ENCODE data around the gene ARID1B. TPM values are rescaled to one million over a fixed set of nuclear protein-coding genes. Genes with fewer than 3 reads are reported as not detected.
A peak's percentile ranks its signal among the peaks of the same experiment; 100 is the strongest.

The ARID1B gene
- polyA plus RNA-seq, 4 donors, result 7.3 to 43.5 (median 17.0) TPM

DNA sequence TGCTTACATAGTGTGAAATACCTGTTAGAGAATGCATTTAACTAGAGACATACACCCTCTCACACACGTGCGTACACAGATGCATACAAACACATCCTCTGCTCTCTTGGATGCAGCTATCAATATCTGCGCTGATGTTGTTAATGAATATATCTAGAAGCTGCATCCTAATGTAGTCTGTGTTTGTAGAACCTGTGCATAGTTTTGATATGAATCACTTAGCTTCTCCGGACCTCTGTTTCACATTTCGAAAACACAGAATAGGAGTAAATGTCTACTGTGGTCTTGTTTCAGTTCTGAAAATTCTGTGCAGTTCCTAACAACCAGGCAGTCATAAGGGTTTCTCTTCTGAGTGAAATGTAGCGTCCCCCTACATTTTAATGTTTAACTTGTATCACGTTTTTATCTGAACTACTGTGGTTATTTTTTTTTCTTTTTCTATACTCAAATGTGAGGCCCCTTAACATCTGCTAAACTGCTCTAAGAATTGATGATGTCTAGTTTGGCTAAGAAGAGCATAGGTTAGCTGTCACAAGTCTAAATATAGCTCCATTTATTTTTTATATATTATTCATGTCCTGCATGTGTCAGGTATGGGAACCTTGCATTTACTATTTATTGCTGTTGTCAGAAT lies 291.6 kb downstream of the ARID1B start:
- DNase-seq, result peak in 1 of 2 donors; percentile 31
- H3K9me3 ChIP-seq (ENCODE audit: control insufficient read depth in 2 of 2, insufficient read depth in 1 of 2, low read depth in 1 of 2, low read length in 1 of 2), result no peaks in the 10 kb centered on the region
- peaks cover 0 to 6% (median 1%) of the 10 kb centered on the region in 3 donors for H3K36me3 ChIP-seq (ENCODE audit: control insufficient read depth in 3 of 3, insufficient read depth in 2 of 3, low read depth in 1 of 3, low read length in 3 of 3)
- no peak for FAIRE-seq
- peaks cover 0 to 27% (median 13%) of the 10 kb centered on the region in 3 donors for H3K4me1 ChIP-seq (ENCODE audit: control insufficient read depth in 3 of 3, insufficient read depth in 2 of 3, low read depth in 1 of 3, low read length in 2 of 3)
- peak overlapping the region in 1 of 3 donors; percentile 5 for H3K27ac ChIP-seq (ENCODE audit: low read depth in 1 of 3, low read length in 2 of 3)
- 28 to 46% (median 39%) methylated on average over 7 of the region's 7 CpGs for WGBS, 3 donors
- H3K27me3 ChIP-seq (ENCODE audit: control insufficient read depth in 3 of 3, insufficient read depth in 3 of 3, low read length in 3 of 3), result no peaks in the 10 kb centered on the region
- H3K4me3 ChIP-seq (ENCODE audit: low read depth in 1 of 3, low read length in 3 of 3), result no peak overlapping the region

GRCh38 chr6:157069585-157069984 lies 292.4 kb downstream of the ARID1B start:
- no peak for FAIRE-seq
- no peak for DNase-seq
- Histone ChIP-seq H3K36me3 (ENCODE audit: control insufficient read depth in 3 of 3, insufficient read depth in 2 of 3, low read depth in 1 of 3, low read length in 3 of 3) (peaks cover 0 to 7% (median 2%) of the 10 kb centered on the region in 3 donors), H3K27ac (ENCODE audit: low read depth in 1 of 3, low read length in 2 of 3) (no peak overlapping the region), H3K9me3 (ENCODE audit: control insufficient read depth in 2 of 2, insufficient read depth in 1 of 2, low read depth in 1 of 2, low read length in 1 of 2) (no peaks in the 10 kb centered on the region), H3K4me1 (ENCODE audit: control insufficient read depth in 3 of 3, insufficient read depth in 2 of 3, low read depth in 1 of 3, low read length in 2 of 3) (peaks cover 0 to 27% (median 13%) of the 10 kb centered on the region in 3 donors), H3K4me3 (ENCODE audit: low read depth in 1 of 3, low read length in 3 of 3) (no peak overlapping the region), H3K27me3 (ENCODE audit: control insufficient read depth in 3 of 3, insufficient read depth in 3 of 3, low read length in 3 of 3) (no peaks in the 10 kb centered on the region)
- 94 to 96% (median 94%) methylated on average over 5 of the region's 5 CpGs for WGBS, 3 donors

DNA sequence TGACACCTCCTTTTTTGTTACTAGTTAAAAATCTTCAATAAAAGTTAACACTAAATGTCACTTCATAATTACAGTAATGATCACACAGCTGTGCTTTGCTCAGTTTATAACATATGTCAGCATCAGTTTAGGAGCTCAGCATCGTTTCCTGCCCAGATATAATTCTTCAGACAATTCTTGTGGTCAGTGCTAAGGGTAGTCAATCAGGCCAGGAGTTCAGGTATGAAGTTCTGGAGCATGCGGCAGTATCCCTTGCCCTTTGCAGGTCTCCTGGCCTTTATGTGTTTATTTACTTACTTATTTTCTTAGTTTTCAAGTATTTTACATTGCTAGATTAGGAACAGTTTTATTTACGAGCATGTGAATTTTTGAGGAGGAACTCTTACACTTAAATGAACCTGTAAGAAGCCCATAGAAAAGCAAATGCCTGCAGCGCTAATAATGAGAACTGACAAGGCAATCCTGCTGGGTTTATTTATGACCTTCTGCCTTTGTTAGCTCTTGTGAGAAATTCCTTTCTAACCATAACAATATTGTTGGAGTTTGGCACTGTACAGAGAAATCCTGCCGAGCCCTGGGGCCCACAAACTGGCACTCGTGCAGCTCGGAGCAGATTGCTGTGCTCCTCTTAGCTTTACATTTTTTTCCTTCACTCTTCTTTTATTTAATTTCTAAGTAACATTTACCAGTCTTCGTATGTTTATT lies 293.4 kb downstream of the ARID1B start:
- 54 to 69% (median 66%) methylated on average over 8 of the region's 8 CpGs for WGBS, 3 donors
- Histone ChIP-seq H3K27ac (ENCODE audit: low read depth in 1 of 3, low read length in 2 of 3) (no peak overlapping the region), H3K4me3 (ENCODE audit: low read depth in 1 of 3, low read length in 3 of 3) (no peak overlapping the region), H3K36me3 (ENCODE audit: control insufficient read depth in 3 of 3, insufficient read depth in 2 of 3, low read depth in 1 of 3, low read length in 3 of 3) (peaks cover 0 to 6% (median 2%) of the 10 kb centered on the region in 3 donors), H3K27me3 (ENCODE audit: control insufficient read depth in 3 of 3, insufficient read depth in 3 of 3, low read length in 3 of 3) (no peaks in the 10 kb centered on the region), H3K9me3 (ENCODE audit: control insufficient read depth in 2 of 2, insufficient read depth in 1 of 2, low read depth in 1 of 2, low read length in 1 of 2) (no peaks in the 10 kb centered on the region), H3K4me1 (ENCODE audit: control insufficient read depth in 3 of 3, insufficient read depth in 2 of 3, low read depth in 1 of 3, low read length in 2 of 3) (peaks cover 0 to 27% (median 13%) of the 10 kb centered on the region in 3 donors)
- FAIRE-seq (no peak), DNase-seq (peak in 1 of 2 donors; percentile 41)

GRCh38 chr6:157072128-157072527 lies 294.9 kb downstream of the ARID1B start:
- H3K4me1 ChIP-seq (ENCODE audit: control insufficient read depth in 3 of 3, insufficient read depth in 2 of 3, low read depth in 1 of 3, low read length in 2 of 3), result peaks cover 0 to 23% (median 12%) of the 10 kb centered on the region in 3 donors
- WGBS, 3 donors, result 82 to 90% (median 87%) methylated on average over 2 of the region's 2 CpGs
- H3K4me3 ChIP-seq (ENCODE audit: low read depth in 1 of 3, low read length in 3 of 3), result no peak overlapping the region
- H3K27ac ChIP-seq (ENCODE audit: low read depth in 1 of 3, low read length in 2 of 3), result no peak overlapping the region
- peaks cover 0 to 6% (median 2%) of the 10 kb centered on the region in 3 donors for H3K36me3 ChIP-seq (ENCODE audit: control insufficient read depth in 3 of 3, insufficient read depth in 2 of 3, low read depth in 1 of 3, low read length in 3 of 3)
- FAIRE-seq, result no peak
- no peaks in the 10 kb centered on the region for H3K27me3 ChIP-seq (ENCODE audit: control insufficient read depth in 3 of 3, insufficient read depth in 3 of 3, low read length in 3 of 3)
- no peaks in the 10 kb centered on the region for H3K9me3 ChIP-seq (ENCODE audit: control insufficient read depth in 2 of 2, insufficient read depth in 1 of 2, low read depth in 1 of 2, low read length in 1 of 2)
- no peak for DNase-seq

GRCh38 chr6:157073596-157073995 lies 296.4 kb downstream of the ARID1B start:
- WGBS, 3 donors, result 50 to 80% (median 68%) methylated on average over 4 of the region's 4 CpGs
- Histone ChIP-seq H3K36me3 (ENCODE audit: control insufficient read depth in 3 of 3, insufficient read depth in 2 of 3, low read depth in 1 of 3, low read length in 3 of 3) (peaks cover 0 to 6% (median 2%) of the 10 kb centered on the region in 3 donors), H3K4me1 (ENCODE audit: control insufficient read depth in 3 of 3, insufficient read depth in 2 of 3, low read depth in 1 of 3, low read length in 2 of 3) (peaks cover 0 to 20% (median under 1%) of the 10 kb centered on the region in 3 donors), H3K27ac (ENCODE audit: low read depth in 1 of 3, low read length in 2 of 3) (no peak overlapping the region), H3K4me3 (ENCODE audit: low read depth in 1 of 3, low read length in 3 of 3) (no peak overlapping the region), H3K27me3 (ENCODE audit: control insufficient read depth in 3 of 3, insufficient read depth in 3 of 3, low read length in 3 of 3) (no peaks in the 10 kb centered on the region), H3K9me3 (ENCODE audit: control insufficient read depth in 2 of 2, insufficient read depth in 1 of 2, low read depth in 1 of 2, low read length in 1 of 2) (no peaks in the 10 kb centered on the region)
- DNase-seq (no peak), FAIRE-seq (no peak)

DNA sequence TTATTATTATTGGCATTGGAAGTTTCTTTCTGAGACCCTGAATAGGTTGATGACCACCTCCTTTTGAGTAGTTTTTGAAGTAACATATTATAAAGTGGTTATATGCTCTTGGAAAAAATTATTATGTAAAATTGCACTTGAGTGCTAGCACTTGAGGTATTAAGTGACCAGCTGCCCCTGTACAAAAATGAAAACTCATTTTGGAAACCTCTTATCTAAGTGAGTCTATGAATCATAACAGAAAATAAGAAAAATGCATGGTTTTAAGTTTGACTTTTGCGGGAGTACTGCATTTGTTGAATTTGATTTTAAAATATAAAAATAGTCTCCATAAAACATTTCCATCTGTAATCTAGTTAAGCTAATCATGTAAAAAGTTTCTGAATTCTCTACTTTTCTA lies 297.8 kb downstream of the ARID1B start:
- H3K4me3 ChIP-seq (ENCODE audit: low read depth in 1 of 3, low read length in 3 of 3), result no peak overlapping the region
- peaks cover 0 to 6% (median 2%) of the 10 kb centered on the region in 3 donors for H3K36me3 ChIP-seq (ENCODE audit: control insufficient read depth in 3 of 3, insufficient read depth in 2 of 3, low read depth in 1 of 3, low read length in 3 of 3)
- no peak for DNase-seq
- no peak for FAIRE-seq
- no peak overlapping the region for H3K27ac ChIP-seq (ENCODE audit: low read depth in 1 of 3, low read length in 2 of 3)
- H3K9me3 ChIP-seq (ENCODE audit: control insufficient read depth in 2 of 2, insufficient read depth in 1 of 2, low read depth in 1 of 2, low read length in 1 of 2), result no peaks in the 10 kb centered on the region
- peaks cover 0 to 12% (median 0%) of the 10 kb centered on the region in 3 donors for H3K4me1 ChIP-seq (ENCODE audit: control insufficient read depth in 3 of 3, insufficient read depth in 2 of 3, low read depth in 1 of 3, low read length in 2 of 3)
- 82 to 97% (median 88%) methylated on average over 1 of the region's 1 CpG for WGBS, 3 donors
- no peaks in the 10 kb centered on the region for H3K27me3 ChIP-seq (ENCODE audit: control insufficient read depth in 3 of 3, insufficient read depth in 3 of 3, low read length in 3 of 3)

- H3K27ac ChIP-seq (ENCODE audit: low read depth in 1 of 3, low read length in 2 of 3), result no peak overlapping the region
- WGBS, 3 donors, result 67 to 89% (median 78%) methylated on average over 8 of the region's 8 CpGs
- FAIRE-seq (no peak), DNase-seq (no peak)
- peaks cover 0 to 6% (median 0%) of the 10 kb centered on the region in 3 donors for H3K4me1 ChIP-seq (ENCODE audit: control insufficient read depth in 3 of 3, insufficient read depth in 2 of 3, low read depth in 1 of 3, low read length in 2 of 3)
- H3K27me3 ChIP-seq (ENCODE audit: control insufficient read depth in 3 of 3, insufficient read depth in 3 of 3, low read length in 3 of 3), result no peaks in the 10 kb centered on the region
- H3K4me3 ChIP-seq (ENCODE audit: low read depth in 1 of 3, low read length in 3 of 3), result no peak overlapping the region
- H3K36me3 ChIP-seq (ENCODE audit: control insufficient read depth in 3 of 3, insufficient read depth in 2 of 3, low read depth in 1 of 3, low read length in 3 of 3), result peaks cover 0 to 6% (median 2%) of the 10 kb centered on the region in 3 donors
- no peaks in the 10 kb centered on the region for H3K9me3 ChIP-seq (ENCODE audit: control insufficient read depth in 2 of 2, insufficient read depth in 1 of 2, low read depth in 1 of 2, low read length in 1 of 2)
These were observed 298.6 kb downstream of the ARID1B start for GRCh38 chr6:157075549-157076450.

GRCh38 chr6:157076451-157076822 lies 299.3 kb downstream of the ARID1B start:
- no peaks in the 10 kb centered on the region for H3K9me3 ChIP-seq (ENCODE audit: control insufficient read depth in 2 of 2, insufficient read depth in 1 of 2, low read depth in 1 of 2, low read length in 1 of 2)
- peaks cover 0 to 6% (median 2%) of the 10 kb centered on the region in 3 donors for H3K36me3 ChIP-seq (ENCODE audit: control insufficient read depth in 3 of 3, insufficient read depth in 2 of 3, low read depth in 1 of 3, low read length in 3 of 3)
- H3K27me3 ChIP-seq (ENCODE audit: control insufficient read depth in 3 of 3, insufficient read depth in 3 of 3, low read length in 3 of 3), result no peaks in the 10 kb centered on the region
- H3K4me3 ChIP-seq (ENCODE audit: low read depth in 1 of 3, low read length in 3 of 3), result no peak overlapping the region
- no peak overlapping the region for H3K27ac ChIP-seq (ENCODE audit: low read depth in 1 of 3, low read length in 2 of 3)
- FAIRE-seq (no peak), DNase-seq (no peak)
- peaks cover 0 to 3% (median 0%) of the 10 kb centered on the region in 3 donors for H3K4me1 ChIP-seq (ENCODE audit: control insufficient read depth in 3 of 3, insufficient read depth in 2 of 3, low read depth in 1 of 3, low read length in 2 of 3)

Measured in small intestine (tissue), 7 donors.